Upper lobe of right lung (tissue), 1 donor: ENCODE data around the gene MBD3. TPM values are rescaled to one million over a fixed set of nuclear protein-coding genes. Genes with fewer than 3 reads are reported as not detected.
A peak's percentile ranks its signal among the peaks of the same experiment; 100 is the strongest.

ENCODE experiments used
- ATAC-seq: fragments of 200-7000 bp; cut with Tn5 transposase; one replicate; pipeline ENCODE4 v1.9.1; 2020; ENCODE audit warnings: mild to moderate bottlenecking, moderate library complexity
- DNase-seq: peaks from one replicate; pipeline ENCODE4 v3.0.0-alpha.2; 2020
- H3K27ac ChIP-seq: fragments of 200-600 bp; one replicate; pipeline ENCODE4 v1.8.0; 2022
- H3K27me3 ChIP-seq: fragments of 200-600 bp; one replicate; pipeline ENCODE4 v1.8.0; 2022; ENCODE audit warnings: mild to moderate bottlenecking
- H3K36me3 ChIP-seq: fragments of 200-600 bp; one replicate; pipeline ENCODE4 v1.8.0; 2022
- H3K4me1 ChIP-seq: fragments of 200-600 bp; one replicate; pipeline ENCODE4 v1.8.0; 2022
- H3K4me3 ChIP-seq: fragments of 200-600 bp; one replicate; pipeline ENCODE4 v1.8.0; 2022; ENCODE audit warnings: mild to moderate bottlenecking
- H3K9me3 ChIP-seq: fragments of 200-600 bp; one replicate; pipeline ENCODE4 v1.8.0; 2022
- CTCF ChIP-seq: fragments of 200-600 bp; IDR thresholded peaks from one replicate; pipeline ENCODE4 v1.8.0; 2022; ENCODE audit warnings: antibody characterized with exemption
- intact Hi-C: fragments of 100-400 bp; cut with DNase I; formaldehyde crosslinking; loops from one replicate; pipeline ENCODE4 v1.11.0; 2022
- total RNA-seq: library from RNA; stranded (reverse); fragmentation: NEBNext Ultra II Directional; extraction: Animal tissue kit (Norgen Biotek cat#: 25700); gene quantifications from one replicate; pipeline ENCODE4 v1.2.1, GENCODE V29; 2021
- donor health status: DM: no; HTN: yes; CAD: no; lungs with severe emphysema.

Gene MBD3
- total RNA-seq, 1 donor from 2014 or later: 78.7 TPM

GRCh38 chr19:1629256-1629808 is 36.7 kb upstream of the MBD3 start:
- TF ChIP-seq CTCF: no peak
- Histone ChIP-seq H3K4me1 (no peaks in the 10 kb centered on the region), H3K9me3 (no peaks in the 10 kb centered on the region), H3K36me3 (peaks cover 5% of the 10 kb centered on the region), H3K4me3 (no peak overlapping the region), H3K27ac (no peak overlapping the region), H3K27me3 (no peaks in the 10 kb centered on the region)
- intact Hi-C loops: no loop called here
- DNase-seq: no peak
- no peak for ATAC-seq

DNA sequence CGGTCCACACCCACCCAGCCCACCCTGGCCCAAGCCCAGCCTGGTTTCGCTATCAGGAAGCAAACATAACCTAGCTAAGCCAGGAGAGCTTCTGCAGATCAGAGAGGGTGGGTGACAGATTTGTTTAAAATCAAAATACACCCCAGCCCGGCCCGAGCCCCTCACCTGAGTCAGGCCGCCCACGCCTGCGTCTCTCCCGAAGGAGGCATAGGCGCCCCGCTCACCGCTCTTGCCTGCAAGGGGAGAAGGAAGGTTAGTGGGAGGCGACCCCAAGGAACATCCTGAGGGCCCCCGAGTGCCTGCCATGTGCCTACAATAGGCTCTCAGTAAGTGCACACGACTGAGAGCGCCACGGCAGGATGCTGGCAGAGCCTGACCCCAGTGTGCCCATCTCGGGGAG is 34.5 kb upstream of the MBD3 start:
- ATAC-seq (no peak), DNase-seq (no peak)
- H3K4me3 ChIP-seq: no peak overlapping the region
- H3K27me3 ChIP-seq: no peaks in the 10 kb centered on the region
- intact Hi-C loops: no loop called here
- no peaks in the 10 kb centered on the region for H3K4me1 ChIP-seq
- no peak for TF ChIP-seq CTCF
- no peaks in the 10 kb centered on the region for H3K9me3 ChIP-seq
- peaks cover 11% of the 10 kb centered on the region for H3K36me3 ChIP-seq
- no peak overlapping the region for H3K27ac ChIP-seq

- intact Hi-C loops: no loop called here
- no peaks in the 10 kb centered on the region for H3K4me1 ChIP-seq
- no peaks in the 10 kb centered on the region for H3K27me3 ChIP-seq
- ATAC-seq (no peak), DNase-seq (no peak)
- no peaks in the 10 kb centered on the region for H3K9me3 ChIP-seq
- peaks cover 6% of the 10 kb centered on the region for H3K36me3 ChIP-seq
- H3K27ac ChIP-seq: no peak overlapping the region
- no peak for TF ChIP-seq CTCF
- no peak overlapping the region for H3K4me3 ChIP-seq
Observed at GRCh38 chr19:1626417-1627010, 33.8 kb upstream of the MBD3 start.

GRCh38 chr19:1624458-1624857 is 31.8 kb upstream of the MBD3 start:
- Histone ChIP-seq H3K9me3 (no peaks in the 10 kb centered on the region), H3K27ac (no peak overlapping the region), H3K27me3 (no peaks in the 10 kb centered on the region), H3K36me3 (peaks cover 12% of the 10 kb centered on the region), H3K4me3 (no peak overlapping the region), H3K4me1 (no peaks in the 10 kb centered on the region)
- no peak for DNase-seq
- intact Hi-C loops: no loop called here
- TF ChIP-seq CTCF: peak; percentile 57
- ATAC-seq: peak; percentile 79

DNA sequence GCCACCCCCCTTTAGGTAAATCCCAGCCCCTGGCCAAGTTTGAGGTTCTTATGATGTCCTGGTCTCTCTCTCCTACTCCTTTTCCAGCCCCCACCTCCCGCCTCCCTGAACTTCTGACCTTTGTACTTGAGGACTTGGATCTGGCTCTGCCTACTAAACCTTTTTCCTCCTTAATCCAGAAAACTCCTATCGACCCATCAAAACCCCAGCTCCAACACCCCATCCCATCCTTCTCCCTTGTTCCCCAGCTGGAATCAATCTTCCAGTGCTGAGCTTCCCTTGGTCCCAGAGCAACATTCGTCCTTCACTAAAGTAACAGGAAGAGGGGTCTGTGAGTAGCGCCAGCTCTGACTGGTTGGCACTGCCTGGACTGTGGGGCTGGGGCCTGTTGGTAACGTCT is 29.9 kb upstream of the MBD3 start:
- Histone ChIP-seq H3K27me3 (no peaks in the 10 kb centered on the region), H3K4me1 (no peaks in the 10 kb centered on the region), H3K27ac (no peak overlapping the region), H3K36me3 (peaks cover 26% of the 10 kb centered on the region), H3K4me3 (no peak overlapping the region), H3K9me3 (no peaks in the 10 kb centered on the region)
- DNase-seq: no peak
- ATAC-seq: no peak
- TF ChIP-seq CTCF: no peak
- intact Hi-C loops: no loop called here

- Histone ChIP-seq H3K36me3 (peaks cover 28% of the 10 kb centered on the region), H3K9me3 (no peaks in the 10 kb centered on the region)
- no peak for ATAC-seq
Observed at GRCh38 chr19:1622007-1622406, 29.3 kb upstream of the MBD3 start.

More at GRCh38 chr19:1622007-1622406, 29.3 kb upstream of the MBD3 start:
- intact Hi-C loops: no loop called here
- TF ChIP-seq CTCF: no peak
- no peak for DNase-seq
- H3K27me3 ChIP-seq: no peaks in the 10 kb centered on the region
- no peaks in the 10 kb centered on the region for H3K4me1 ChIP-seq
- no peak overlapping the region for H3K27ac ChIP-seq
- no peak overlapping the region for H3K4me3 ChIP-seq
